Measurements from ENCODE around the gene SPATA22. TPM values are rescaled to one million over a fixed set of nuclear protein-coding genes. Genes with fewer than 3 reads are reported as not detected.
"Not testable (repeated sequence)": the region's sequence is repeated elsewhere in the genome, so short reads cannot be mapped to it uniquely, and the experiment has no call there.

SPATA22 gene, protein sequence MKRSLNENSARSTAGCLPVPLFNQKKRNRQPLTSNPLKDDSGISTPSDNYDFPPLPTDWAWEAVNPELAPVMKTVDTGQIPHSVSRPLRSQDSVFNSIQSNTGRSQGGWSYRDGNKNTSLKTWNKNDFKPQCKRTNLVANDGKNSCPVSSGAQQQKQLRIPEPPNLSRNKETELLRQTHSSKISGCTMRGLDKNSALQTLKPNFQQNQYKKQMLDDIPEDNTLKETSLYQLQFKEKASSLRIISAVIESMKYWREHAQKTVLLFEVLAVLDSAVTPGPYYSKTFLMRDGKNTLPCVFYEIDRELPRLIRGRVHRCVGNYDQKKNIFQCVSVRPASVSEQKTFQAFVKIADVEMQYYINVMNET
- under 1 TPM in 1 of 2 experiments, not detected in 1; 0.67 TPM for total RNA-seq

DNA sequence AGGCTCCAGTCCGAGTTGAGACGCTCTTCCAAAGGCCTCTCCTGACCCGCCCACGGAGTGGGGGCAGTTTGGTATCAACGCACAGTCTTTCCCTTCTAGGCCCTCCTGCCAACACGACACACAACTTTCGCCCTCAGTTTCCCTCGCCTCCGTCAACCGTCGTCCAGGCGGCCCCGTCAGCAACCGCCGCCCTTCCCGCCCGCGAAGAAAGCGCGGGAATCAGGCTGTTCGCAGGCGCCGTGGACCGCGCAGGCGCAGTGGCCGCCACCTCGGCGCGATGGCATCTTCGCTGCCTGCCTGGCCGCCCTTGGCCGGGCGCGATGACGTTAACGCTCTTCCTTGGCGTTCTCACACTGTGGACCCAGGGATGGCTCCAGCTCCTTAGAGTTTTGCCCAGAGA is at the start of gene SPATA22:
TSS of gene SPATA22 (minus strand) at position 221 of the 400 bp plus-strand sequence. CDS start 2,494 bp downstream, outside the sequence.
- H3K9me3 Mint-ChIP-seq (ENCODE audit: low read depth): no peaks in the 10 kb centered on the region
- H3K4me1 Mint-ChIP-seq: peaks cover 3% of the 10 kb centered on the region
- no peaks in the 10 kb centered on the region for H3K36me3 Mint-ChIP-seq
- H3K27ac Mint-ChIP-seq: no peak within 1 kb of the TSS
- peaks cover 2% of the 10 kb centered on the region for H3K27me3 Mint-ChIP-seq
- DNase-seq (no peak), ATAC-seq (no peak)
- no peak within 1 kb of the TSS for H3K4me3 Mint-ChIP-seq
- CTCF ChIA-PET: no interaction called here

- CTCF ChIA-PET; ATAC-seq; H3K9me3 Mint-ChIP-seq (ENCODE audit: low read depth); H3K36me3 Mint-ChIP-seq; H3K4me1 Mint-ChIP-seq; DNase-seq; H3K27me3 Mint-ChIP-seq; H3K27ac Mint-ChIP-seq; H3K4me3 Mint-ChIP-seq: not testable (repeated sequence)
Measured at GRCh38 chr17:3519472-3519871, 47.9 kb upstream of the SPATA22 start.

DNA sequence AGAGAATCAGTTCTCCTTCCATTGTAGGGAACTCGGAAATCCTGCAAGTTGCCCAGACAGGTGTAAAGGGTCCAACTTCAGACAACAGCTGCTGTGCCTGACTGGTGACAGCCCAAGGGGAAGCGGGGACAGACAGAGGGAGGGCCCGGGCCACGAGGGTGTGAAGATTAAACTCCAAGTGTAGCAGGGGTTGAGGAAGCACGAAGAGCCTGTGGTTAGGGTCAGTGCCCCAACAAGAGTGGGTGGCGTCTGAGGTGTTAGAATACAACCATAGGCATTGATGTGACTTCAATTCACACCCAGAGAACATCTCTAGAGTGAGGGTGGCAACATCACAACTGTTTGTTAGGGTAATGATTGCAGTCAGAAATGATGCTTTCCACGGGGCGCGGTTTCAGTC is 43.3 kb upstream of the SPATA22 start:
- no peaks in the 10 kb centered on the region for H3K9me3 Mint-ChIP-seq (ENCODE audit: low read depth)
- no peaks in the 10 kb centered on the region for H3K27me3 Mint-ChIP-seq
- H3K36me3 Mint-ChIP-seq: no peaks in the 10 kb centered on the region
- H3K4me3 Mint-ChIP-seq: no peak overlapping the region
- ATAC-seq: no peak
- no peak for DNase-seq
- H3K4me1 Mint-ChIP-seq: no peaks in the 10 kb centered on the region
- CTCF ChIA-PET: no interaction called here
- no peak overlapping the region for H3K27ac Mint-ChIP-seq

DNA sequence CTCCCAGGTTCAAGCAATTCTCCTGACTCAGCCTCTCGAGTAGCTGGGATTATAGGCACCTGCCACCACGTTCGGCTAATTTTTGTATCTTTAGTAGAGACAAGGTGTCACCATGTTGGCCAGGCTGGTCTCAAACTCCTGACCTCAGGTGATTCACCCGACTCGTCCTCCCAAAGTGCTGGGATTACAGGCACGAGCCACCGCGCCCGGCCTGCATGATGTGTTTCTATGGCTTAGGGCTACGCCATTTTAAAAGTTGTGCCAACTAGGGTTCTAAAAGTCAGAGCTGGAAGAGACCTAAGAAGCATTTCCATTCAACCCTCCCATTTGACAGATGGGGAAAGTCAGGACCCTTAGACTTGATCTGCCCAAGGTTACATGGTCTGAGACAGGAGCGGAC is 42.5 kb upstream of the SPATA22 start:
- H3K4me3 Mint-ChIP-seq; H3K27me3 Mint-ChIP-seq; H3K36me3 Mint-ChIP-seq; CTCF ChIA-PET; H3K9me3 Mint-ChIP-seq (ENCODE audit: low read depth); H3K27ac Mint-ChIP-seq; ATAC-seq; DNase-seq; H3K4me1 Mint-ChIP-seq: not testable (repeated sequence)

- H3K4me3 Mint-ChIP-seq: no peak overlapping the region
- ATAC-seq: no peak
- CTCF ChIA-PET: no interaction called here
Measured at GRCh38 chr17:3513305-3514035, 41.9 kb upstream of the SPATA22 start.

DNA sequence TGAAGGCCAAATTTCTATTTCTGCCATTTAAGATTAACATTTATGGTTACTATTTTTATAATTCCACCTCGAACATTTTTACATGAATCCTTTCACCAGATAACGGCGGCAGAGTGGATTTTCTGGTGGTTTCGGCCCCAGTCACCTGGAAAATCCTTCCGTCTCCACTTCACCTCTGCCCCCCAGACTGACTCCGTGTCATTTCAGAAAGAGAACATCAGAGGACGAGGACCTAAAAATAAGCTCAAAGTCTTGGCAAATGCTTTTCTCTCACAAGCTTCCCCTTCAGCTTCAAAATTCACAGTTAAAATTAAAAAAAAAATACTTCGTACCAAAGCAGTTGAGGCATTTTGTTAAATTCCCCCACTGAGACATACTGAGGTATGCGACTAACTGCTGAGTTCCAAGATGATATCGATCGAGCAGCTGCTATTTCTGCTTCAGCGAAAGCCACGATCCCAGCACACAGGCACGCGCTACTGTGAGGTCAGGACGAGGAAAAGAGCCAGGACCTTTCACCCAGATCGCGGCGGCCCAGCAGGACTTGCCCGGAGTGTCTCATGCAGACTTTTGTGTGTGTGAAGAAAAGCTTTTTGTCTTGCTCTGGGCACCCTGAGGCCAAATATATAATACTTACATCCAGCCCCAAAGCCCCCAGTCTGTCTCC is 41.0 kb upstream of the SPATA22 start:
- Mint-ChIP-seq H3K9me3 (ENCODE audit: low read depth) (peaks cover 3% of the 10 kb centered on the region), H3K27me3 (no peaks in the 10 kb centered on the region), H3K4me1 (no peaks in the 10 kb centered on the region), H3K4me3 (no peak overlapping the region), H3K36me3 (no peaks in the 10 kb centered on the region), H3K27ac (no peak overlapping the region)
- no peak for DNase-seq
- ATAC-seq: no peak
- CTCF ChIA-PET: no interaction called here

More at GRCh38 chr17:3513305-3514035, 41.9 kb upstream of the SPATA22 start:
- Mint-ChIP-seq H3K27me3 (no peaks in the 10 kb centered on the region), H3K27ac (no peak overlapping the region), H3K9me3 (ENCODE audit: low read depth) (peaks cover 3% of the 10 kb centered on the region), H3K36me3 (no peaks in the 10 kb centered on the region), H3K4me1 (no peaks in the 10 kb centered on the region)
- DNase-seq: no peak

DNA sequence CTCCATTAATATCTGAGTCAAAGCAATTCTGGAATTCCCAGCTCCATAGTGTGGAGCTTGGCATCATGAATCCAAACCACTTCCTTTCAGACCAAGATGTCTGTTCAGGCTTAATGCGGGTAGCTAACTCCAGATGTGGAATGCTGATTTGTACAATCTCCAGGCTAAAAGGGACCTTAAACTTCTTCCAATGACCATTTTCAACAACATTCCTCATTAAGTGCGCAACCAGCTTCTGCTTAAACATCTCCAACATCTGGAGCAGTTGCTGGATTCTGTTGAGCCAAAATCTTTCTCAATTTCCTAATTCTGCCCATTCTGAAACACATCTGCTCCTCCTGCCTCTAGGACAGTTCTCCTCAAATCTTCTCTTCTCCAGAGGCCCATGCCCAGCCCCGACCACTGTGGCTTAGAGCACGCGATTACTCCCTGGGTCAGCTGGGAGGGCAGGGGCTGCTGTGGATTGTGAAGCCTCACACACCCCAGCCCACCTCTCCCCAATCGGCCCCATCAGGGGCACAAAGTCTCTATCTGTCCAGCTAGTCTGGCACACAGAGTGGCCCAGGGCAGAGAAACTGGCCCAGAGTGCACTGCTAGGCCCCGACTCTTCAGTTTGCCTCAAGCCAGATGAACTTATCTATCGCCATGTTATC is 40.4 kb upstream of the SPATA22 start:
- CTCF ChIA-PET: no interaction called here

GRCh38 chr17:3510090-3510489 is 38.5 kb upstream of the SPATA22 start:
- ATAC-seq (no peak), DNase-seq (no peak)
- peaks cover 3% of the 10 kb centered on the region for H3K27me3 Mint-ChIP-seq
- no peak overlapping the region for H3K27ac Mint-ChIP-seq
- H3K36me3 Mint-ChIP-seq: no peaks in the 10 kb centered on the region
- CTCF ChIA-PET: no interaction called here
- H3K4me1 Mint-ChIP-seq: no peaks in the 10 kb centered on the region
- H3K9me3 Mint-ChIP-seq (ENCODE audit: low read depth): peaks cover 3% of the 10 kb centered on the region
- no peak overlapping the region for H3K4me3 Mint-ChIP-seq

More for the DNA sequence above, 40.4 kb upstream of the SPATA22 start:
- DNase-seq (no peak), ATAC-seq (no peak)
- H3K4me3 Mint-ChIP-seq: no peak overlapping the region
- H3K9me3 Mint-ChIP-seq (ENCODE audit: low read depth): peaks cover 3% of the 10 kb centered on the region
- H3K4me1 Mint-ChIP-seq: no peaks in the 10 kb centered on the region
- H3K36me3 Mint-ChIP-seq: no peaks in the 10 kb centered on the region
- H3K27ac Mint-ChIP-seq: no peak overlapping the region
- peaks cover 3% of the 10 kb centered on the region for H3K27me3 Mint-ChIP-seq

DNA sequence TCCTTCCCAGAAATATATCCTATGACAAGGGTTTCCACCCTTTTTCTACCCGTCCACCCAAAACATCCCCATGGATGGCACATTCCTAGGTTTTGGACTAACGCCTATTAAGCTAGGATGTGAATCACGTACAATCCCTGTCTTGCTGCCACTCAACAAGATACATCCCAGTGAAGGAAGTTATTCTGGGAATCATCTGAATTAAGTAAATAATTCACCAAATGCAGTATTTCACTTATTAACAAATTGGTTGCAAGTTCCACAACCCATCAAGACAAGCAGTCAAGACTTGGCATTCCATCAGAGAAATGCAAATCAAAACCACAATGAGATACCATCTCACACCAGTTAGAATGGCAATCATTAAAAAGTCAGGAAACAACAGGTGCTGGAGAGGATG is 36.2 kb upstream of the SPATA22 start:
- no peak for ATAC-seq
- Mint-ChIP-seq H3K4me1 (no peaks in the 10 kb centered on the region), H3K4me3 (no peak overlapping the region), H3K27ac (no peak overlapping the region), H3K27me3 (peaks cover 3% of the 10 kb centered on the region), H3K36me3 (no peaks in the 10 kb centered on the region), H3K9me3 (ENCODE audit: low read depth) (peaks cover 3% of the 10 kb centered on the region)
- CTCF ChIA-PET: no interaction called here
- no peak for DNase-seq

DNA sequence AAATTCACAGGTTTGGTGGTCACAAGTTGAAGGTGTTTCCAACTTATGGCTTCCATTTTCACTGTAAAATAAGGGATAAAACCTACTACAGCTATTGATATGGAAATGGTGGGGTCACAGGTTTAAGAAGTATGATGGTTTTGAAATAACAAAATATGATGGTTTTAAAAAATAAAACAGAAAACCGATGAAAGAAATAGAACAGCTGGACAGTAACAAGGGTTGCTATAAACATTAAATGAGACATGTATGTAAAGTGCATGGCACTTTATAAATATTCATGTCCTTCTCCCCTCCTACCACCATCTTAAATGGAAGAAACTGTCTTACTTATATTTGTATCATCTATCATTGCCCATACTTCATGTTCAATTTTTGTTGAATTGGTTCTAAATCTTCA is 35.5 kb upstream of the SPATA22 start:
- Mint-ChIP-seq H3K27ac (no peak overlapping the region), H3K4me3 (no peak overlapping the region)
- CTCF ChIA-PET: interaction anchor here (0.6 kb wide), 1 partner anchor 80 kb away, joined by 3 read pairs; no protein-coding TSS in a partner anchor

GRCh38 chr17:3506054-3506453 is 34.4 kb upstream of the SPATA22 start:
- no peaks in the 10 kb centered on the region for H3K4me1 Mint-ChIP-seq
- H3K27ac Mint-ChIP-seq: no peak overlapping the region
- H3K4me3 Mint-ChIP-seq: no peak overlapping the region
- no peaks in the 10 kb centered on the region for H3K36me3 Mint-ChIP-seq
- peaks cover 7% of the 10 kb centered on the region for H3K27me3 Mint-ChIP-seq
- DNase-seq (no peak), ATAC-seq (no peak)
- peaks cover 3% of the 10 kb centered on the region for H3K9me3 Mint-ChIP-seq (ENCODE audit: low read depth)
- CTCF ChIA-PET: no interaction called here

More for the DNA sequence above, 35.5 kb upstream of the SPATA22 start:
- Mint-ChIP-seq H3K4me1 (no peaks in the 10 kb centered on the region), H3K36me3 (no peaks in the 10 kb centered on the region), H3K27me3 (peaks cover 3% of the 10 kb centered on the region), H3K9me3 (ENCODE audit: low read depth) (peaks cover 3% of the 10 kb centered on the region)
- ATAC-seq (no peak), DNase-seq (no peak)

DNA sequence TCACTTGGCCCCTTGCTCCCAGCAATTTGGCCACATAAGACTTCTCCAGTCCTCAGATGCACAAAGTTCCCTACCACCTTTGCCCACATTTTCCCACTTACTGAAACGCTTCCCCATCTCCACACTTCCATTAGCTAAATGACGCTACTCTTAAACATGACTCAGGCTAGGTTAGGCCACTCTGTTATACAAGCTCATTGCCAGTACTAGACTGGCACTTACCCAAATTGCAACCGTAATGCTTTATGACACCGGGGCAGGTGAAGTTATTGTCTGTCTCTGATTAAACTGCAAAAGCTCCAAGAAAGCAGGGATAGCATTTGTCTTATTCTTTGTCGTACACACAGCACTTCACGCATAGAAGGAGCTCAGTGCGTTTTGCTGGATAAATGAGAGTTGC is 33.4 kb upstream of the SPATA22 start:
- Mint-ChIP-seq H3K4me1 (no peaks in the 10 kb centered on the region), H3K27ac (no peak overlapping the region), H3K4me3 (no peak overlapping the region), H3K9me3 (ENCODE audit: low read depth) (peaks cover 3% of the 10 kb centered on the region), H3K36me3 (no peaks in the 10 kb centered on the region), H3K27me3 (peaks cover 8% of the 10 kb centered on the region)
- DNase-seq (no peak), ATAC-seq (no peak)
- CTCF ChIA-PET: no interaction called here

DNA sequence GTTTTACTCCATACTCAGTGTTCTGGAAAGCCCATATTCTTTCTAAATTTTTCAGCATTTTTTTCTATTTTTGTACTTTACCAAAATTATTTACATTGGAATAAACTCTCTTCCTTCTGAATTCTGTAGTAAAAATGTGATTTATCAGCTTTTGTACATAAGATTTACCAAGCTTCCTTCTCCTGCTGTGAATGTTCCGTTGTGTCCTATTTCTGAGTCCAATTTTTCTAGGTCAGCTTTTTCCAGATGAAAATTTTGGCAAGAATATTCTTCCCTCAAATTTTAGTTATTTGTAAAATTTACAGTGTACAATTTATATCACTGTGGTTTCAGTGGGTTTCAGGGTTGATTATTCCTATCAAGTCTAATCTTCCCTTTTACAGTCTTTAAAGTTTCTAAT is 31.7 kb upstream of the SPATA22 start:
- Mint-ChIP-seq H3K27me3 (peaks cover 8% of the 10 kb centered on the region), H3K4me3 (no peak overlapping the region), H3K36me3 (no peaks in the 10 kb centered on the region), H3K4me1 (no peaks in the 10 kb centered on the region), H3K9me3 (ENCODE audit: low read depth) (no peaks in the 10 kb centered on the region), H3K27ac (no peak overlapping the region)
- ATAC-seq (no peak), DNase-seq (no peak)
- CTCF ChIA-PET: no interaction called here
